ENCODE data around the gene EIF1AD.

DNA sequence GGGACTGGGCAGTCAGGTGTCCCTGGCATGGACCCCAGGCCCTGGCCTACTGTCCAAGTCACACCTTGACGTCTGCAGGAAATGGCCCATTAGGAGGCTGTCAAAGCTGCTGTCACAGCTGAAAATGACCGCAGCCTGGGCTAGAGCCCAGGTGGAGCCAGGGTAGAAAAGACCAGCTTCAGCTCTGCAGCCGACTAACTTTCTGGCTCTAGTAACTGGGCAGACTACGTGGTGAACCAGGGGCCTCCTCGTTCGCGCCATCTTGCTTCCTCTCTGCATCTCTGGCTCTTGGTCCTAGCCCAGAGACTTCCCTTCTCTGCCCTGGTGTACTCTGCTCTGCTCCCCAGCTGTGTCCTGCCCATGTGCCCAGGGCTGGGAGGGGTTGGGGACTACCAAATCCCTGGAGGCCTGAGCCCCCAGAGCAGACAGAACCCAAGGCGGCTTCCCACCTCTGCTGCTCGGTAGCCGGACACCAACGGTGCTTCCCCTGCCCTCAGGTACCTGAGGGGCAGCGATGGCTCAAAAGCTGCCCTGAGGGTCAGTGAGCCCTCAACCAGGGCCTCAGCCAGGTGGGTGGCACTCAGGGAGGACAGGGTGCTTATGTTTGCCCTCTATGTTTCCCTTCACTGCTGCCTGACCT is 20.7 kb downstream of the EIF1AD start:
- TF ChIP-seq POLR2A (IDR thresholded peaks at IDR 0.05), result no peak
- TF ChIP-seq, protein P1, sequence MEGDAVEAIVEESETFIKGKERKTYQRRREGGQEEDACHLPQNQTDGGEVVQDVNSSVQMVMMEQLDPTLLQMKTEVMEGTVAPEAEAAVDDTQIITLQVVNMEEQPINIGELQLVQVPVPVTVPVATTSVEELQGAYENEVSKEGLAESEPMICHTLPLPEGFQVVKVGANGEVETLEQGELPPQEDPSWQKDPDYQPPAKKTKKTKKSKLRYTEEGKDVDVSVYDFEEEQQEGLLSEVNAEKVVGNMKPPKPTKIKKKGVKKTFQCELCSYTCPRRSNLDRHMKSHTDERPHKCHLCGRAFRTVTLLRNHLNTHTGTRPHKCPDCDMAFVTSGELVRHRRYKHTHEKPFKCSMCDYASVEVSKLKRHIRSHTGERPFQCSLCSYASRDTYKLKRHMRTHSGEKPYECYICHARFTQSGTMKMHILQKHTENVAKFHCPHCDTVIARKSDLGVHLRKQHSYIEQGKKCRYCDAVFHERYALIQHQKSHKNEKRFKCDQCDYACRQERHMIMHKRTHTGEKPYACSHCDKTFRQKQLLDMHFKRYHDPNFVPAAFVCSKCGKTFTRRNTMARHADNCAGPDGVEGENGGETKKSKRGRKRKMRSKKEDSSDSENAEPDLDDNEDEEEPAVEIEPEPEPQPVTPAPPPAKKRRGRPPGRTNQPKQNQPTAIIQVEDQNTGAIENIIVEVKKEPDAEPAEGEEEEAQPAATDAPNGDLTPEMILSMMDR (IDR thresholded peaks at IDR 0.05), result no peak

All from Peyer's patch (tissue), 4 donors.